ENCODE measurements around the gene RHEB. TPM values are rescaled to one million over a fixed set of nuclear protein-coding genes. Genes with fewer than 3 reads are reported as not detected.

Gene RHEB
- total RNA-seq, 1 experiment from 2014 or later: 203 TPM

- Histone ChIP-seq H3K27me3 (replicated peaks) (no peaks in the 10 kb centered on the region), H3K4me3 (no peak overlapping the region), H3K4me1 (replicated peaks) (peaks cover 20% of the 10 kb centered on the region), H3K36me3 (peaks cover 11% of the 10 kb centered on the region), H3K9me3 (replicated peaks) (no peaks in the 10 kb centered on the region), H3K27ac (no peak overlapping the region)
- DNase-seq (ENCODE audit: low read depth in 1 of 2, low spot score in 2 of 2): no peak
Observed at GRCh38 chr7:151505433-151505832, 14.3 kb downstream of the RHEB start.

DNA sequence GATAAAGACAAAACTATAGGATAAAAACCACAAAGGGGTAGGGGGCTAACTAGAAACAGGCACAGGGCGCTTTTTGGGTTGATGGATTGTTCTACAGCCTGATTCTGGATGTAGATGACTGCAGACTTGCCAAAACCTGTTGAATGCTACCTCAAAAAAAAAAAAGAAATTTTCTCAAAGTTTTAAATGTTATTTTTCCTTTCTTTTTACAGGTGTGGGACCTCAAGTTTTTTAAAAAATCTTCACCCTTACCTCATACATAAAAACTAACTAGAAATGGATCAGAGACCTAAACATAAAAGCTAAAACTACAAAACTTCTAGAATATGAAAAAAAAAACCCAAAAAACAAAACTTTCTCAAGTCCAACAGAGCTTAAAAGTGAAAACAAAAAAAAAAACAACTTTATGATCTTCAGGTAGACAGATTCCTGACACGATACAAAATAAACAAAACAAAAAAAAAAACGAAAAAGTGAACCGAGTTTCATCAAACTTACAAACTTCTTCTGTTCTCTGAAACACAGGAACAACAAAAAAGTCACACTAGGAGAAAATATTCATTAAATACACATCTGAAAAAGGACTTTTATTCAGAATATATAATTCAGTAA is 14.9 kb downstream of the RHEB start:
- DNase-seq (ENCODE audit: low read depth in 1 of 2, low spot score in 2 of 2): no peak
- Histone ChIP-seq H3K4me1 (replicated peaks) (peaks cover 13% of the 10 kb centered on the region), H3K27me3 (replicated peaks) (no peaks in the 10 kb centered on the region), H3K36me3 (peaks cover 10% of the 10 kb centered on the region), H3K27ac (no peak overlapping the region), H3K4me3 (no peak overlapping the region), H3K9me3 (replicated peaks) (no peaks in the 10 kb centered on the region)

DNA sequence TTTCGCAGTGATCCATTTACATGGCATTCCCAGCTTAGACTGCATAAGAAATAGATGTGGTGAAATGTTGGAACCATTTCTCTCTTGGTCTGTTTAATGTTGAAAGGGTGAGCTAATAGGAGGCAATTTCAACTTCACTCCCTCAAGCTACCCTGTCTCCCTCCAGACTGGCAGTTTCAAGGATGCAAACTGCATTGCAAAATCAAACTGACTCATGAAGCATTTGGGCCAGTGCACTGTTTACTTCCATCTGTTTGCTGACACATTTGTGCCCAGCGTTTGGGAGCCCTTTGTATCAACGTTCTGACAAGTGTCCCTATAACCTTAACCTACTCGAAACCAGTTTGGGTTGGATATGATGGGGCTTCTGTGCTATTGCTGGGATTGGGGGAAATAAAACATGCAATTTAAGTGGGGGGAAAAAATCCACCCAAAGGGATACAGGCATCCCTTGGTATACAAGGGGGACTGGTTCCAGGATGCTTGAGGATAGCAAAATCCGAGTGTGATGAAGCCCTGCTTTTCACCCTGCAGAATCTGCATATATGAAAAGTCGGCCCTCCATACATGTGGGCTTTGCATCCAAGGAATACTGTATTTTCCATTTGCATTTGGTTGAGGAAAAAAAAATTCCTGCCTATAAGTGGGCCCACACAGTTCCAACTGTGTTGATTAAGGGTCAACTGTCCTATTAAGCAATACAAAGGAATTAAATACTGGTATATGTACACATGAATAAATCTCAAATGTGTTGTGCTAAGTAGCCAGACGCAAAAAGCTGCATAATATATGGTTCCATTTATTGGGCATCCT is 15.6 kb downstream of the RHEB start:
- H3K4me3 ChIP-seq: no peak overlapping the region
- no peaks in the 10 kb centered on the region for H3K9me3 ChIP-seq (replicated peaks)
- peak in 1 of 2 experiments; percentile 16 for DNase-seq (ENCODE audit: low read depth in 1 of 2, low spot score in 2 of 2)
- H3K4me1 ChIP-seq (replicated peaks): peaks cover 10% of the 10 kb centered on the region
- H3K27me3 ChIP-seq (replicated peaks): no peaks in the 10 kb centered on the region
- peaks cover 16% of the 10 kb centered on the region for H3K36me3 ChIP-seq
- H3K27ac ChIP-seq: no peak overlapping the region

- no peak for DNase-seq (ENCODE audit: low read depth in 1 of 2, low spot score in 2 of 2)
- H3K27me3 ChIP-seq (replicated peaks): no peaks in the 10 kb centered on the region
- no peak overlapping the region for H3K27ac ChIP-seq
- peaks cover 16% of the 10 kb centered on the region for H3K36me3 ChIP-seq
- peaks cover 10% of the 10 kb centered on the region for H3K4me1 ChIP-seq (replicated peaks)
- no peak overlapping the region for H3K4me3 ChIP-seq
- no peaks in the 10 kb centered on the region for H3K9me3 ChIP-seq (replicated peaks)
Observed at GRCh38 chr7:151501676-151502075, 18.0 kb downstream of the RHEB start.

DNA sequence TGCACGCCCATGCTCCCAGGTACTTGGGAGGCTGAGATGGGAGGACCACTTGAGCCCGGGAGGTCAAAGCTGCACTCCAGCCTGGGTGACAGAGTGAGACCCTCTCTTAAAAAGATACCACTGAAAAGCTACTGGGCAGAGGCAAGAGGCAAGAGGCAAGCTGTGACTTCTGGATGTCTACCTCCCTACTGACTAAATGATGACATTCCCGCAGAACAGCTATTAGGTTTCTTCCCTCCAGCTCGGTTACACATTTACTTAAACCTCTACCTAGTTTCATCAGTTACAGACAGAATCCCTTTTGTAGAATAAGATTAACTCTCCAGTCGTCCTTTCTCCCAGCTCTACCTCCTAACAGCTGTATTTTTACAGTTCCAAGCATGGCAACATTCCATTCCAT is 21.2 kb downstream of the RHEB start:
- Histone ChIP-seq H3K4me3 (no peak overlapping the region), H3K4me1 (replicated peaks) (peaks cover 9% of the 10 kb centered on the region), H3K9me3 (replicated peaks) (no peaks in the 10 kb centered on the region), H3K36me3 (peaks cover 20% of the 10 kb centered on the region), H3K27ac (no peak overlapping the region), H3K27me3 (replicated peaks) (no peaks in the 10 kb centered on the region)
- DNase-seq (ENCODE audit: low read depth in 1 of 2, low spot score in 2 of 2): no peak

DNA sequence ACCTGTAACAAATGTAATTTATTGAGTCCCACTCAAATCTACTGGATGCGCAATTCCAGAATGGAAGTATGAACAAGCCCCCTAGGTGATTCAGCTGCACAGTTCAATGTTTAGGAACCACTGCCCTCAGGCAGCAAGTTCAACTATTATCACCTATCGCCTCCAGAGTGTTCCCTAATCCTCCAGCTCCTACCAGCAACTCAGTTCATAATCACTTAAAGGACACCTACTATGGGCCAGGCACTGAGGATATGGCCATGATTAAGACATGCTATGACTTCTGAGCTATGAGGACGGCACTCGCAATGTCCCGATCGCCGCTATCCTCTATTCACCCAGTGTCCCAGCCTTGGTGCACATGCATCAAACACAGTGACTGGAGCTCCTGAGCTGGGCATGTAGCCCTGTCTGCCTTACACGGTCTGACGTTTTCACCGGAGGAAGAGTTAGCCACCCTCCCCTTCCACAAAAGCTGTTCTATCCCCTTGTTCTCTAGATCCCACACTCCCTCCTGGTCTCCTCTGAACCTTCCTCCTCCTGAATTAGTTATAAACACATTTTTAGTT is 22.3 kb downstream of the RHEB start:
- H3K27me3 ChIP-seq (replicated peaks): no peaks in the 10 kb centered on the region
- H3K27ac ChIP-seq: no peak overlapping the region
- H3K4me1 ChIP-seq (replicated peaks): peaks cover 20% of the 10 kb centered on the region
- H3K4me3 ChIP-seq: no peak overlapping the region
- DNase-seq (ENCODE audit: low read depth in 1 of 2, low spot score in 2 of 2): no peak
- no peaks in the 10 kb centered on the region for H3K9me3 ChIP-seq (replicated peaks)
- peaks cover 20% of the 10 kb centered on the region for H3K36me3 ChIP-seq

GRCh38 chr7:151495360-151495759 is 24.3 kb downstream of the RHEB start:
- H3K27me3 ChIP-seq (replicated peaks): no peaks in the 10 kb centered on the region
- no peak overlapping the region for H3K27ac ChIP-seq
- no peak overlapping the region for H3K4me3 ChIP-seq
- peaks cover 33% of the 10 kb centered on the region for H3K4me1 ChIP-seq (replicated peaks)
- no peak for DNase-seq (ENCODE audit: low read depth in 1 of 2, low spot score in 2 of 2)
- peaks cover 20% of the 10 kb centered on the region for H3K36me3 ChIP-seq
- H3K9me3 ChIP-seq (replicated peaks): no peaks in the 10 kb centered on the region

- Histone ChIP-seq H3K36me3 (peaks cover 22% of the 10 kb centered on the region), H3K27me3 (replicated peaks) (no peaks in the 10 kb centered on the region), H3K4me3 (no peak overlapping the region), H3K4me1 (replicated peaks) (peaks cover 33% of the 10 kb centered on the region), H3K27ac (no peak overlapping the region), H3K9me3 (replicated peaks) (no peaks in the 10 kb centered on the region)
- DNase-seq (ENCODE audit: low read depth in 1 of 2, low spot score in 2 of 2): no peak
Observed at GRCh38 chr7:151494298-151495284, 25.1 kb downstream of the RHEB start.

- Histone ChIP-seq H3K36me3 (peaks cover 33% of the 10 kb centered on the region), H3K4me3 (no peak overlapping the region), H3K4me1 (replicated peaks) (peaks cover 33% of the 10 kb centered on the region), H3K9me3 (replicated peaks) (no peaks in the 10 kb centered on the region), H3K27me3 (replicated peaks) (no peaks in the 10 kb centered on the region), H3K27ac (peak overlapping the region; percentile 1; the same call in 1 of the 2 replicates)
- DNase-seq (ENCODE audit: low read depth in 1 of 2, low spot score in 2 of 2): peak in 1 of 2 experiments; percentile 49
Observed at GRCh38 chr7:151493083-151493482, 26.6 kb downstream of the RHEB start.

DNA sequence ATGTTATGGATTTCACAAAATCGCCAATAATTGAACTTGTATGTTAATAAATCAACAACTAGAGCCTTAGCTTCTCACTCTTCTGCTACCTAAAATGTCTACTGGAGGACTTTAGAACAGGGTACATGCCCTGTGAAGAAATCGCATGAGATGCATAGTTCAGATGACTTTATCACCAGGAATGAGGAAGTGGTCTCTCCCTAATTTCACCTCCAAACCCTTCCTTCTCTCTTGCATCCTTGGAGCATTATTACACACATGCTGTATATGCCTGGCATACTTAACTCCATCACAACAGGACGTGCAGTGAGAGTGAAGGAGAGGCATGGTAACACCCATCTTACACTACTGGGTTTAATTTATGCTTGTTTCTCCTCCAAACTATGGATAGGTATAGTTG is 27.8 kb downstream of the RHEB start:
- peak overlapping the region; percentile 66 for H3K27ac ChIP-seq
- peaks cover 33% of the 10 kb centered on the region for H3K4me1 ChIP-seq (replicated peaks)
- H3K9me3 ChIP-seq (replicated peaks): no peaks in the 10 kb centered on the region
- no peak overlapping the region for H3K4me3 ChIP-seq
- DNase-seq (ENCODE audit: low read depth in 1 of 2, low spot score in 2 of 2): peak; percentile 53 to 73
- no peaks in the 10 kb centered on the region for H3K27me3 ChIP-seq (replicated peaks)
- H3K36me3 ChIP-seq: peaks cover 44% of the 10 kb centered on the region

GRCh38 chr7:151490456-151491105 is 29.1 kb downstream of the RHEB start:
- H3K9me3 ChIP-seq (replicated peaks): no peaks in the 10 kb centered on the region
- H3K4me3 ChIP-seq: no peak overlapping the region
- peaks cover 35% of the 10 kb centered on the region for H3K4me1 ChIP-seq (replicated peaks)
- peaks cover 56% of the 10 kb centered on the region for H3K36me3 ChIP-seq
- DNase-seq (ENCODE audit: low read depth in 1 of 2, low spot score in 2 of 2): no peak
- no peaks in the 10 kb centered on the region for H3K27me3 ChIP-seq (replicated peaks)
- H3K27ac ChIP-seq: no peak overlapping the region

DNA sequence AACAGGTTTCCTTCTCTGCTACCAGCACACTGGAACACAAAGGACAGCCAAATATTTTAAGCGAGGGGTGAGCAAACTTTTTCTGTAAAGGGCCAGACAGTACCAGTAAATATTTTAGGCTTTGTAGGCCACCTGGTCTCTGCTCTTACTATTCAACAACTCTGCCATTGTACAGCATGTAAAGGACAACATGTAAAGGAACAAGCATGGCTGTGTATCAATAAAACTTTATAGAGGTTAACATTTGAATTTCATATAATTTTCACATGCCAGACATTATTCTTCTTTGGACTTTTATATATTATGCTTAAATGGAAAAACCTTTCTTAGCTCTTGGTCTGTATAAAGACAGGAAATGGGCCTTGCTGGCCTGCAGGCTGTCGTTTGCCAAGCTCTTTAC is 30.2 kb downstream of the RHEB start:
- peaks cover 38% of the 10 kb centered on the region for H3K4me1 ChIP-seq (replicated peaks)
- no peaks in the 10 kb centered on the region for H3K9me3 ChIP-seq (replicated peaks)
- peaks cover 66% of the 10 kb centered on the region for H3K36me3 ChIP-seq
- DNase-seq (ENCODE audit: low read depth in 1 of 2, low spot score in 2 of 2): no peak
- H3K27ac ChIP-seq: no peak overlapping the region
- no peak overlapping the region for H3K4me3 ChIP-seq
- no peaks in the 10 kb centered on the region for H3K27me3 ChIP-seq (replicated peaks)

DNA sequence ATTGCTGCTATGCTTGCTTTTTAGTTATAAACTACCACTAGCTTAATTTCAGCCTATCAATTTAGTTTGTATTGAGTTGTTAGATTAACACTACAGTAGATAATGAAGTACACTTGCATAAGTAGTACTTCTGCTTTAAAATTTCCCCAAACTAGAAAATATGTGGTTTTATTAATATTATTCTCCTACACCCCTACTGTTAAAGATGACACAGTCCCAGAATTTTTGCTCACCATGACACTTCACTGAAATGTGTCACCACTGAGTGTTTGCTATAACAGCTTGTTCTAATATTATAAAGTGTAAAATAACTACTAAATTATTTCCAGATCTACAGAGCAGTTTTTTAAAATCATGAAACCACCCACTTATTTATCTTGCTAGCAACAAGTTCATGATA is 31.6 kb downstream of the RHEB start:
- Histone ChIP-seq H3K4me1 (replicated peaks) (peaks cover 28% of the 10 kb centered on the region), H3K36me3 (peaks cover 77% of the 10 kb centered on the region), H3K9me3 (replicated peaks) (no peaks in the 10 kb centered on the region), H3K4me3 (no peak overlapping the region), H3K27me3 (replicated peaks) (no peaks in the 10 kb centered on the region), H3K27ac (no peak overlapping the region)
- DNase-seq (ENCODE audit: low read depth in 1 of 2, low spot score in 2 of 2): no peak
